GM21576 (cell line): ENCODE data around the gene TMEM266.

Experiments
- ATAC-seq: cut with Tn5 transposase; IDR thresholded peaks from one replicate; pipeline ENCODE4 v1.9.1; 2021; ENCODE audit warnings: mild to moderate bottlenecking, moderate library complexity; ENCODE audit not compliant: unreplicated experiment

Gene TMEM266

GRCh38 chr15:76065245-76065644, 5.5 kb downstream of the TMEM266 start:
- no peak for ATAC-seq

- no peak for ATAC-seq
Observed at GRCh38 chr15:76065793-76066192, 6.0 kb downstream of the TMEM266 start.

GRCh38 chr15:76070192-76070591, 10.4 kb downstream of the TMEM266 start:
- ATAC-seq, result no peak

GRCh38 chr15:76070921-76071635, 11.3 kb downstream of the TMEM266 start:
- ATAC-seq, result no peak

GRCh38 chr15:76071806-76072205, 12.0 kb downstream of the TMEM266 start:
- ATAC-seq, result no peak

GRCh38 chr15:76073554-76073953, 13.8 kb downstream of the TMEM266 start:
- ATAC-seq, result no peak

- no peak for ATAC-seq
Observed at GRCh38 chr15:76075046-76075445, 15.3 kb downstream of the TMEM266 start.

- no peak for ATAC-seq
Observed at GRCh38 chr15:76078285-76078877, 18.6 kb downstream of the TMEM266 start.

- ATAC-seq, result no peak
Observed at GRCh38 chr15:76084256-76084655, 24.5 kb downstream of the TMEM266 start.

GRCh38 chr15:76098685-76099084, 38.9 kb downstream of the TMEM266 start:
- no peak for ATAC-seq

GRCh38 chr15:76099388-76099787, 39.6 kb downstream of the TMEM266 start:
- no peak for ATAC-seq

- ATAC-seq, result no peak
Observed at GRCh38 chr15:76100361-76100760, 40.6 kb downstream of the TMEM266 start.

GRCh38 chr15:76101655-76102054, 41.9 kb downstream of the TMEM266 start:
- no peak for ATAC-seq

GRCh38 chr15:76105391-76105790, 45.6 kb downstream of the TMEM266 start:
- no peak for ATAC-seq

GRCh38 chr15:76105911-76106310, 46.1 kb downstream of the TMEM266 start:
- no peak for ATAC-seq

GRCh38 chr15:76107169-76107568, 47.4 kb downstream of the TMEM266 start:
- no peak for ATAC-seq

- ATAC-seq, result no peak
Observed at GRCh38 chr15:76108021-76108723, 48.4 kb downstream of the TMEM266 start.

- ATAC-seq, result no peak
Observed at GRCh38 chr15:76109046-76109445, 49.3 kb downstream of the TMEM266 start.

- no peak for ATAC-seq
Observed at GRCh38 chr15:76114561-76114960, 54.8 kb downstream of the TMEM266 start.

GRCh38 chr15:76116138-76116885, 56.5 kb downstream of the TMEM266 start:
- no peak for ATAC-seq

GRCh38 chr15:76117181-76117580, 57.4 kb downstream of the TMEM266 start:
- ATAC-seq, result no peak
